Measurements from ENCODE around the gene KLF15.

The KLF15 gene

GRCh38 chr3:126313166-126313565 is 44.0 kb downstream of the KLF15 start:
- TF ChIP-seq MYC (IDR thresholded peaks at IDR 0.05; ENCODE audit: low read depth, low read length) (no peak), POLR2A (IDR thresholded peaks at IDR 0.05; ENCODE audit: extremely low read depth, insufficient read length) (no peak), MAX (IDR thresholded peaks at IDR 0.05; ENCODE audit: low read depth, low read length) (no peak)
- TF ChIP-seq, protein P1, sequence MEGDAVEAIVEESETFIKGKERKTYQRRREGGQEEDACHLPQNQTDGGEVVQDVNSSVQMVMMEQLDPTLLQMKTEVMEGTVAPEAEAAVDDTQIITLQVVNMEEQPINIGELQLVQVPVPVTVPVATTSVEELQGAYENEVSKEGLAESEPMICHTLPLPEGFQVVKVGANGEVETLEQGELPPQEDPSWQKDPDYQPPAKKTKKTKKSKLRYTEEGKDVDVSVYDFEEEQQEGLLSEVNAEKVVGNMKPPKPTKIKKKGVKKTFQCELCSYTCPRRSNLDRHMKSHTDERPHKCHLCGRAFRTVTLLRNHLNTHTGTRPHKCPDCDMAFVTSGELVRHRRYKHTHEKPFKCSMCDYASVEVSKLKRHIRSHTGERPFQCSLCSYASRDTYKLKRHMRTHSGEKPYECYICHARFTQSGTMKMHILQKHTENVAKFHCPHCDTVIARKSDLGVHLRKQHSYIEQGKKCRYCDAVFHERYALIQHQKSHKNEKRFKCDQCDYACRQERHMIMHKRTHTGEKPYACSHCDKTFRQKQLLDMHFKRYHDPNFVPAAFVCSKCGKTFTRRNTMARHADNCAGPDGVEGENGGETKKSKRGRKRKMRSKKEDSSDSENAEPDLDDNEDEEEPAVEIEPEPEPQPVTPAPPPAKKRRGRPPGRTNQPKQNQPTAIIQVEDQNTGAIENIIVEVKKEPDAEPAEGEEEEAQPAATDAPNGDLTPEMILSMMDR (IDR thresholded peaks at IDR 0.05; ENCODE audit: low read depth, low read length), result no peak
- no peak overlapping the region for H3K4me3 ChIP-seq (ENCODE audit: low read depth, low read length)
- DNase-seq (ENCODE audit: low read depth), result no peak

GRCh38 chr3:126312341-126312740 is 44.9 kb downstream of the KLF15 start:
- TF ChIP-seq MAX (IDR thresholded peaks at IDR 0.05; ENCODE audit: low read depth, low read length), result no peak
- TF ChIP-seq, protein P1 (IDR thresholded peaks at IDR 0.05; ENCODE audit: low read depth, low read length), result no peak
- TF ChIP-seq MYC (IDR thresholded peaks at IDR 0.05; ENCODE audit: low read depth, low read length), result no peak
- TF ChIP-seq POLR2A (IDR thresholded peaks at IDR 0.05; ENCODE audit: extremely low read depth, insufficient read length), result no peak
- no peak for DNase-seq (ENCODE audit: low read depth)
- H3K4me3 ChIP-seq (ENCODE audit: low read depth, low read length), result no peak overlapping the region

GRCh38 chr3:126311338-126311978 is 45.8 kb downstream of the KLF15 start:
- TF ChIP-seq, protein P1 (IDR thresholded peaks at IDR 0.05; ENCODE audit: low read depth, low read length), result no peak
- no peak for TF ChIP-seq MAX (IDR thresholded peaks at IDR 0.05; ENCODE audit: low read depth, low read length)
- no peak for TF ChIP-seq MYC (IDR thresholded peaks at IDR 0.05; ENCODE audit: low read depth, low read length)
- no peak for TF ChIP-seq POLR2A (IDR thresholded peaks at IDR 0.05; ENCODE audit: extremely low read depth, insufficient read length)
- DNase-seq (ENCODE audit: low read depth), result no peak
- no peak overlapping the region for H3K4me3 ChIP-seq (ENCODE audit: low read depth, low read length)

- no peak for DNase-seq (ENCODE audit: low read depth)
- TF ChIP-seq POLR2A (IDR thresholded peaks at IDR 0.05; ENCODE audit: extremely low read depth, insufficient read length), result no peak
- TF ChIP-seq, protein P1 (IDR thresholded peaks at IDR 0.05; ENCODE audit: low read depth, low read length), result no peak
- TF ChIP-seq MAX (IDR thresholded peaks at IDR 0.05; ENCODE audit: low read depth, low read length), result no peak
- no peak for TF ChIP-seq MYC (IDR thresholded peaks at IDR 0.05; ENCODE audit: low read depth, low read length)
- H3K4me3 ChIP-seq (ENCODE audit: low read depth, low read length), result no peak overlapping the region
These were observed 46.4 kb downstream of the KLF15 start for GRCh38 chr3:126310816-126311215.

DNA sequence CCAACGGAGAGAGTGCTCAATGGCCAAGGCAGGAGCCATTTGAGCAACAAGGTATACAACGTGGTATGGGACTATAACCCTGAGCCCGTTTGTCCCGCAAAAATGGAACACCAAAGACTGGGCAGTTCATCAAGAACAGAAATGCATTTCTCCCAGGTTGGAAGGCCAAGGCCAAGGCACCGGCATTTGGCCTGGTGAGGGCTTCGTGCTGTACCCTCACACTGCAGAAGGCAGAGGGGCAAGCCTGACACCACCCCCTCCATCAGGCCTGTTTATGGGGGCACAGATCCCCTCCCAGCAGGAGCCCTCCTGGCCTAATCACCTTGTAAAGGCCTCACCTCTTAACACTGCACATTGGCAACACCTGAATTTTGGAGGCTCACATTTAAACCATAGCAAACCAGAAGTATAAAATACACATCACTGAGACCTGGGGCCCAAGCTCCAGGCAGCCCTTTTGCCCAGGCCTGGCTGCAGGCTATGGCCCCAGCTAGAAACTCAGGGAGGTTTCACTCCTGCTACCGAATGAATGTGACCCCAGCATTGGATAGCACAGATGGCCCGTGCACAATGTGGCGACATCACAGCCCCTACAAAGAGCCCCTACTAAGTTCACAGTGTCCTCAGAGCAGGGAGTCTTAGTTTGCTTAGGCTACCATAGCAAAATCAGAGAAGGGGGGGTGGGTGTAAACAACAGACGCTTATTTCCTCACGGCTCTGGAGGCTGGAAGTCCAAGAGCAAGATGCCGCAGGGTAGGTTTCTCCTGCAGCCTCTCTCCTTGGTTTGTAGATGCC is 47.1 kb downstream of the KLF15 start:
- no peak overlapping the region for H3K4me3 ChIP-seq (ENCODE audit: low read depth, low read length)
- no peak for DNase-seq (ENCODE audit: low read depth)
- no peak for TF ChIP-seq MAX (IDR thresholded peaks at IDR 0.05; ENCODE audit: low read depth, low read length)
- TF ChIP-seq POLR2A (IDR thresholded peaks at IDR 0.05; ENCODE audit: extremely low read depth, insufficient read length), result no peak
- TF ChIP-seq, protein P1 (IDR thresholded peaks at IDR 0.05; ENCODE audit: low read depth, low read length), result no peak
- no peak for TF ChIP-seq MYC (IDR thresholded peaks at IDR 0.05; ENCODE audit: low read depth, low read length)

Data from NB4 (cell line).